Common myeloid progenitor, CD34-positive (primary cell): ENCODE results near the gene CUEDC1. TPM values are rescaled to one million over a fixed set of nuclear protein-coding genes. Genes with fewer than 3 reads are reported as not detected.
A peak's percentile ranks its signal among the peaks of the same experiment; 100 is the strongest.

Experiments
- CTCF ChIA-PET: fragments of 350-600 bp; sonication (Branson Sonifier 250); formaldehyde crosslinking; loops from one replicate; lab custom pipeline; 2021; ENCODE audit warnings: antibody characterized with exemption; lab: Charles Lee
- POLR2A ChIA-PET: fragments of 350-600 bp; sonication (Branson Sonifier 250); formaldehyde crosslinking; loops from one replicate; lab custom pipeline; 2021; ENCODE audit warnings: antibody characterized with exemption; lab: Charles Lee
- DNase-seq, 3 donors: peaks; one replicate each; pipeline versions ENCODE4 v3.0.0 to v3.0.0-alpha.2; 2013
- H3K27ac ChIP-seq, 2 experiments: 1 replicate in 1 of 2; 2 replicates in 1 of 2; pipeline ENCODE4 v1.7.0; 2013; ENCODE audit warnings: inconsistent platforms in 2 of 2, low read length in 2 of 2, mild to moderate bottlenecking in 2 of 2, low read depth in 1 of 2, moderate library complexity in 1 of 2; ENCODE audit not compliant: severe bottlenecking in 2 of 2, insufficient read depth in 1 of 2, poor library complexity in 1 of 2
- H3K27me3 ChIP-seq, 5 experiments: replicated peaks in 2 of 5; 1 replicate in 3 of 5; 2 replicates in 2 of 5; pipeline versions ENCODE4 v1.6.1 to v1.7.0; 2013; ENCODE audit warnings: low read length in 4 of 5, mild to moderate bottlenecking in 2 of 5, moderate library complexity in 2 of 5, inconsistent platforms in 1 of 5; ENCODE audit not compliant: insufficient read depth in 5 of 5, control insufficient read depth in 4 of 5
- H3K36me3 ChIP-seq, 4 experiments: 1 replicate in 2 of 4; 2 replicates in 2 of 4; pipeline versions ENCODE4 v1.6.1 to v1.7.0; 2013; ENCODE audit warnings: low read length in 3 of 4, control low read depth in 1 of 4, mild to moderate bottlenecking in 1 of 4; ENCODE audit not compliant: control insufficient read depth in 4 of 4, insufficient read depth in 4 of 4
- H3K4me1 ChIP-seq, 4 experiments: 1 replicate in 3 of 4; 2 replicates in 1 of 4; pipeline versions ENCODE4 v1.6.1 to v1.7.1; 2013; ENCODE audit warnings: low read length in 3 of 4, mild to moderate bottlenecking in 3 of 4, control low read depth in 1 of 4, inconsistent platforms in 1 of 4, moderate library complexity in 1 of 4; ENCODE audit not compliant: control insufficient read depth in 4 of 4, insufficient read depth in 4 of 4; ENCODE audit errors: control extremely low read depth in 1 of 4
- H3K4me3 ChIP-seq, 7 experiments: 1 replicate in 4 of 7; 2 replicates in 3 of 7; pipeline versions ENCODE4 v1.5.1 to v1.7.0; 2013; ENCODE audit warnings: mild to moderate bottlenecking in 7 of 7, low read length in 6 of 7, moderate library complexity in 6 of 7, inconsistent platforms in 2 of 7, low read depth in 2 of 7, control low read depth in 1 of 7; ENCODE audit not compliant: insufficient read depth in 4 of 7, control insufficient read depth in 1 of 7; ENCODE audit errors: extremely low read depth in 1 of 7
- H3K9me3 ChIP-seq, 5 experiments: 1 replicate in 4 of 5; 2 replicates in 1 of 5; pipeline versions ENCODE4 v1.6.1 to v1.7.1; 2013; ENCODE audit warnings: low read length in 4 of 5, mild to moderate bottlenecking in 2 of 5, inconsistent platforms in 1 of 5, low read depth in 1 of 5, moderate library complexity in 1 of 5; ENCODE audit not compliant: control insufficient read depth in 4 of 5, insufficient read depth in 2 of 5; ENCODE audit errors: control extremely low read depth in 1 of 5
- WGBS: methylation state at CpG from one replicate; pipeline ENCODE4 v1.1.5; 2013; ENCODE audit not compliant: insufficient coverage; 5-methylcytosine and 5-hydroxymethylcytosine counted together
- polyA plus RNA-seq: library from polyadenylated mRNA; unstranded; fragments of 120-200 nt; gene quantifications from one replicate; pipeline ENCODE4 v1.2.1, GENCODE V29; 2013

The CUEDC1 gene, protein sequence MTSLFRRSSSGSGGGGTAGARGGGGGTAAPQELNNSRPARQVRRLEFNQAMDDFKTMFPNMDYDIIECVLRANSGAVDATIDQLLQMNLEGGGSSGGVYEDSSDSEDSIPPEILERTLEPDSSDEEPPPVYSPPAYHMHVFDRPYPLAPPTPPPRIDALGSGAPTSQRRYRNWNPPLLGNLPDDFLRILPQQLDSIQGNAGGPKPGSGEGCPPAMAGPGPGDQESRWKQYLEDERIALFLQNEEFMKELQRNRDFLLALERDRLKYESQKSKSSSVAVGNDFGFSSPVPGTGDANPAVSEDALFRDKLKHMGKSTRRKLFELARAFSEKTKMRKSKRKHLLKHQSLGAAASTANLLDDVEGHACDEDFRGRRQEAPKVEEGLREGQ
- 0.55 TPM for polyA plus RNA-seq

DNA sequence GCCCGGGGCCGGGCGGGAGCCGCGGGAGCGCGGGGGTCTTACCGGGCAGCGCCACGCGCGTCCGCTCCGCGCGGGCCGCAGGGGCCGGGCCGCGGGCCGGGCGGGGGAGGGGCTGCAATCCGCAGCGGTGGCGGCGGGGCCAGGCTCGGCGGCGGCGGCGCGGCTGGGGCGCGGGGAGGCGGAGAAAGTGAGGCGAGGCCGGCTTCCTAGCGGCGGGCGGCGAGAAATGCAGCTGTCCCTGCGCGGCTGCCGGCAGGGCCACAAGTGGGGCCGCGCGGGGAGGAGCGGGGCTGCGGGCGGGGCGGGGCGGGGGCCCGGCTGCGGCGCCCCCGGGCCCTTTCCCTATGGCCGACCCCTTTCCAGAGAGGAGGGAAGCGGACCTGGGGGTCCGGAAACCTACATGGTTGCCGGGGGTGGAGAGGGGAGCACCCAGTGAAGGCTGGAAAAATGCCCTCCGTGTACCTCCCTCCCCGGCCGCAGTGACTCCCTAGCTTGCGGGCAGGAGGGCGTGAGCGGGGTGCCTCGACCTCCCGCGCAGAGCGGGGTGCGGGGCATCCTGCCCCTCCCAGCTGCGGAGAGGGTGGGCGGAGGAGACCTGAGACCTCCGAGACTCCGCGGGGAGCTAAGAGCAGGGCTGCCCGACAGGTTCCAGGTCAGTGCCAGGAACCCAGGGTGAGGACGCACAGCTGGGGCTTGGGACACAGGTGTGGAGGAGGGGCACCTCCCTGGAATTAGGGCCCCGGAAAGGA is at the start of gene CUEDC1:
TSS of gene CUEDC1 (minus strand) at position 230 of the 749 bp plus-strand sequence. CDS start 69,848 bp downstream, outside the sequence.
- Histone ChIP-seq H3K36me3 (no peaks in the 10 kb centered on the region), H3K4me1 (peaks cover 10 to 38% (median 29%) of the 10 kb centered on the region in 4 experiments), H3K27me3 (peaks cover 0 to 35% (median 10%) of the 10 kb centered on the region in 5 experiments), H3K27ac (no peak within 1 kb of the TSS), H3K9me3 (no peaks in the 10 kb centered on the region), H3K4me3 (peak within 1 kb of the TSS in 6 of 7 experiments; percentile 23 to 76 (median 58))
- POLR2A ChIA-PET, result interaction anchor here (1.2 to 1.6 kb wide), 2 partner anchors 15 to 31 kb away, joined by 5 read pairs; no protein-coding TSS in a partner anchor
- DNase-seq, result peak; percentile 29 to 63 (median 58)
- WGBS, result 0% methylated on average over 10 of the region's 79 CpGs
- CTCF ChIA-PET, result interaction anchor here (0.7 to 2.0 kb wide), 12 partner anchors 9 to 96 kb away, joined by 3 to 10 read pairs (median 5); no protein-coding TSS in a partner anchor

- CTCF ChIA-PET, result interaction anchor here (16.1 kb wide), 1 partner anchor 148 kb away, joined by 443 read pairs; the partner anchor contains the start of gene MRPS23
- no peak for DNase-seq
These were observed 48.8 kb upstream of the CUEDC1 start for GRCh38 chr17:58004060-58004459.

DNA sequence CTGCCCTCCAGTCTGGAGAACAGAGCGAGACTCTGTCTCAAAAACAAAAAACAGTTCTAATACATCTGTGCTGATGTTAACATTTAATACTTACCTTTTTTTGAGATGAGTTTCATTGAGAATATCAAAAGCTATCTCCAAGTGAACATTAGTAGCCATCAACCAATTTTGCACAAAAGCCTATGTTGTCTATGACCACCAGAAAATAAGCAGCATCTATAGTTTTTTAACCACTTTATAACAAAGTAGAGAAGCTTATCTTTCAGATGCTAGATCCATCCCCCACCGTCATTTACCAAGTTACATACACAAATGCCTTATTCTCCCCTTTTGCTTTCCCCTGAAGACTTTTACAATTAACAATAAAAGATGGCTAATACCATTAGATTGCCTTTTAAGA is 47.8 kb upstream of the CUEDC1 start:
- peak overlapping the region in 1 of 2 experiments; percentile 6 for H3K27ac ChIP-seq
- H3K27me3 ChIP-seq, result no peaks in the 10 kb centered on the region
- CTCF ChIA-PET, result interaction anchor here (0.7 to 16.1 kb wide), 2 partner anchors 135 to 147 kb away, joined by 3 to 443 read pairs; partner anchors contain the start of gene MRPS23
- POLR2A ChIA-PET, result no interaction called here
- H3K4me1 ChIP-seq, result peaks cover 18 to 41% (median 31%) of the 10 kb centered on the region in 4 experiments
- peaks cover 16 to 73% (median 36%) of the 10 kb centered on the region in 4 experiments for H3K36me3 ChIP-seq
- WGBS, result no CpG with 5 or more reads among the region's 2 CpGs
- no peaks in the 10 kb centered on the region for H3K9me3 ChIP-seq
- H3K4me3 ChIP-seq, result no peak overlapping the region
- no peak for DNase-seq

More at GRCh38 chr17:58004060-58004459, 48.8 kb upstream of the CUEDC1 start:
- Histone ChIP-seq H3K36me3 (peaks cover 16 to 62% (median 36%) of the 10 kb centered on the region in 4 experiments), H3K4me3 (peak overlapping the region in 1 of 7 experiments; percentile 100), H3K27me3 (no peaks in the 10 kb centered on the region), H3K4me1 (peaks cover 18 to 45% (median 35%) of the 10 kb centered on the region in 4 experiments), H3K9me3 (no peaks in the 10 kb centered on the region), H3K27ac (peak overlapping the region in 1 of 2 experiments; percentile 98)
- 80% methylated on average over 2 of the region's 3 CpGs for WGBS
- POLR2A ChIA-PET, result no interaction called here

GRCh38 chr17:58002154-58002948 is 47.1 kb upstream of the CUEDC1 start:
- Histone ChIP-seq H3K9me3 (no peaks in the 10 kb centered on the region), H3K36me3 (peaks cover 16 to 77% (median 38%) of the 10 kb centered on the region in 4 experiments)
- DNase-seq, result no peak

GRCh38 chr17:58001461-58002124 is 46.4 kb upstream of the CUEDC1 start:
- no peak overlapping the region for H3K4me3 ChIP-seq
- no peaks in the 10 kb centered on the region for H3K9me3 ChIP-seq
- WGBS, result 100% methylated on average over 1 of the region's 1 CpG
- no peak for DNase-seq
- H3K27ac ChIP-seq, result no peak overlapping the region
- ChIA-PET POLR2A (interaction anchor here (0.7 kb wide), 1 partner anchor 83 kb away, joined by 3 read pairs; no protein-coding TSS in a partner anchor), CTCF (interaction anchor here (1.1 to 16.1 kb wide), 4 partner anchors 104 to 167 kb away, joined by 3 to 443 read pairs (median 17); partner anchors contain the start of gene MRPS23)
- peaks cover 18 to 36% (median 27%) of the 10 kb centered on the region in 4 experiments for H3K4me1 ChIP-seq
- peaks cover 16 to 77% (median 38%) of the 10 kb centered on the region in 4 experiments for H3K36me3 ChIP-seq
- no peaks in the 10 kb centered on the region for H3K27me3 ChIP-seq

More at GRCh38 chr17:58002154-58002948, 47.1 kb upstream of the CUEDC1 start:
- POLR2A ChIA-PET, result interaction anchor here (0.7 kb wide), 1 partner anchor 82 kb away, joined by 3 read pairs; no protein-coding TSS in a partner anchor
- 85% methylated on average over 4 of the region's 4 CpGs for WGBS
- H3K4me1 ChIP-seq, result peaks cover 18 to 36% (median 27%) of the 10 kb centered on the region in 4 experiments
- H3K27ac ChIP-seq, result peak overlapping the region in 1 of 2 experiments; percentile 6
- H3K4me3 ChIP-seq, result no peak overlapping the region
- no peaks in the 10 kb centered on the region for H3K27me3 ChIP-seq
- CTCF ChIA-PET, result interaction anchor here (0.7 to 16.1 kb wide), 3 partner anchors 135 to 168 kb away, joined by 3 to 443 read pairs (median 11); partner anchors contain the start of gene MRPS23
